GM19324 (cell line): ENCODE results near the gene SCOC.

ENCODE experiments used
- ATAC-seq: cut with Tn5 transposase; IDR thresholded peaks from one replicate; pipeline ENCODE4 v1.9.1; 2021; ENCODE audit warnings: mild to moderate bottlenecking, moderate library complexity; ENCODE audit not compliant: unreplicated experiment, low FRiP score

Gene SCOC

GRCh38 chr4:140373328-140374129, at the start of gene SCOC:
Gene SCOC (plus strand): TSS chr4:140373646. CDS start chr4:140379171, 5,525 bp downstream.
- peak; percentile 99 for ATAC-seq

GRCh38 chr4:140326395-140326993, 47.0 kb upstream of the SCOC start:
- ATAC-seq = no peak

GRCh38 chr4:140330311-140330900, 43.0 kb upstream of the SCOC start:
- no peak for ATAC-seq

GRCh38 chr4:140331245-140331644, 42.2 kb upstream of the SCOC start:
- ATAC-seq = no peak

GRCh38 chr4:140331876-140332275, 41.6 kb upstream of the SCOC start:
- ATAC-seq = no peak

- no peak for ATAC-seq
Observed at GRCh38 chr4:140332734-140333133, 40.7 kb upstream of the SCOC start.

GRCh38 chr4:140333523-140333922, 39.9 kb upstream of the SCOC start:
- no peak for ATAC-seq

GRCh38 chr4:140335076-140335475, 38.4 kb upstream of the SCOC start:
- no peak for ATAC-seq

GRCh38 chr4:140336730-140337129, 36.7 kb upstream of the SCOC start:
- ATAC-seq = no peak

GRCh38 chr4:140342620-140343019, 30.8 kb upstream of the SCOC start:
- ATAC-seq = no peak

GRCh38 chr4:140343303-140343702, 30.1 kb upstream of the SCOC start:
- ATAC-seq = peak; percentile 91

GRCh38 chr4:140344101-140344500, 29.3 kb upstream of the SCOC start:
- no peak for ATAC-seq

GRCh38 chr4:140344621-140345020, 28.8 kb upstream of the SCOC start:
- ATAC-seq = no peak

- no peak for ATAC-seq
Observed at GRCh38 chr4:140346136-140346535, 27.3 kb upstream of the SCOC start.

- ATAC-seq = no peak
Observed at GRCh38 chr4:140349816-140350215, 23.6 kb upstream of the SCOC start.

GRCh38 chr4:140351093-140352075, 22.1 kb upstream of the SCOC start:
- ATAC-seq = no peak

- ATAC-seq = no peak
Observed at GRCh38 chr4:140353786-140354185, 19.7 kb upstream of the SCOC start.

GRCh38 chr4:140355288-140355687, 18.2 kb upstream of the SCOC start:
- no peak for ATAC-seq

- ATAC-seq = no peak
Observed at GRCh38 chr4:140357868-140358267, 15.6 kb upstream of the SCOC start.

- ATAC-seq = no peak
Observed at GRCh38 chr4:140358281-140358680, 15.2 kb upstream of the SCOC start.
